ENCODE measurements around the gene SIAH2.

Gene SIAH2

GRCh38 chr3:150733373-150733935 lies 29.5 kb downstream of the SIAH2 start:
- DNase-seq = no peak

GRCh38 chr3:150729682-150730360 lies 33.1 kb downstream of the SIAH2 start:
- no peak for DNase-seq

DNA sequence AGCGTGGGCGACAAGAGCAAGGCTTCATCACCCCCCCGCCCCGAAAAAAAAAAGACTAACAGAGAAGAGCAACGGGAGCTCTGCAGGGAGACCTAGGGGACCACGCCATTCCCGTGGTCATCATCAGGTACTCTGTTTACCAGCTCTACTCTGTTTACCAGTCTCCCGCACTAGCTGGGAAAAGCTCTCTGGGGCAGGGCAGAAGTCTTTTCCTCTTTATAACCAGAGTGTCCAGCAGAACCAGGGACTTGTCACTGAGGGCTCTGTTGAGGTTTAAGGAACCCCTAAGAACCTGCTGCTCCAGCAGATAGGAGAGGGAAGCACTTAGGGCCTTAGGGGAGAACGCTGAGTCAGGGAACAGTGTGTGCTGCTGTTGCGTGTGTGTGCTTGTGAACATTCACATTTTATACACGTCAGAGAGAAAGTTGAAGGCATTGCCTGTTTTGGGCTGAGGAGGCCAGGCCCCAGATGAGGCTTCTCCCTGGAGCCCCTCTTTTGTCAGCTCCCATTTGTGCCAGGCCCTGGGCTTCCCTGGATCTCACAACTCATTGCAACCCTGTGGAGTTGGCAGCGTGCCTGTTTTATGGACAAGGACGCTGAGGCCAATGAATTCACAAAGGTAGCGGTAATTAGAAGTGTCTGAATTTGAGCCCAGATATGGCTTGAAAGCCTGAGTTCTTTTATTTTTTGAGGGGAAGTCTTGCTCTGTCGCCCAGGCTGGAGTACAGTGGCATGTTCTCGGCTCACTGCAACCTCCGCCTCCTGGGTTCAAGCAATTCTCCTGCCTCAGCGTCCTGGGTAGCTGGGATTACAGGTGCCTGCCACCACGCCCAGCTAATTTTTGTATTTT lies 35.1 kb downstream of the SIAH2 start:
- DNase-seq = no peak

GRCh38 chr3:150725548-150725947 lies 37.4 kb downstream of the SIAH2 start:
- DNase-seq = no peak

GRCh38 chr3:150723946-150724345 lies 39.0 kb downstream of the SIAH2 start:
- DNase-seq = no peak

DNA sequence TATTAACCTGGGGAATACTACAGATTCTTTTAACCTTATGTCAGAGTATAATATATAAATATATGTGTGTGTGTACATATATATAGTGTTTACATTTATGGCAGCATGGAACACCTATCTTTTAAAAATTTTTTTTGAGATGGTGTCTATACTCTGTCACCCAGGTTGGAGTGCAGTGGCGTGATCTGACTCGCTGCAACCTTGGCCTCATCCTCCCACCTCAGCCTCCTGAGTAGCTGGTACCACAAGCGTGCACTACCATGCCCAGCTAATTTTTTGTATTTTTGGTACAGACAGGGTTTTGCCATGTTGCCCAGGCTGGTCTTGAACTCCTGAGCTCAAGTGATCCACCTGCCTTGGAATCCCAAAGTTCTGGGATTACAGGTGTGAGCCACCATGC lies 40.7 kb downstream of the SIAH2 start:
- DNase-seq = no peak

DNA sequence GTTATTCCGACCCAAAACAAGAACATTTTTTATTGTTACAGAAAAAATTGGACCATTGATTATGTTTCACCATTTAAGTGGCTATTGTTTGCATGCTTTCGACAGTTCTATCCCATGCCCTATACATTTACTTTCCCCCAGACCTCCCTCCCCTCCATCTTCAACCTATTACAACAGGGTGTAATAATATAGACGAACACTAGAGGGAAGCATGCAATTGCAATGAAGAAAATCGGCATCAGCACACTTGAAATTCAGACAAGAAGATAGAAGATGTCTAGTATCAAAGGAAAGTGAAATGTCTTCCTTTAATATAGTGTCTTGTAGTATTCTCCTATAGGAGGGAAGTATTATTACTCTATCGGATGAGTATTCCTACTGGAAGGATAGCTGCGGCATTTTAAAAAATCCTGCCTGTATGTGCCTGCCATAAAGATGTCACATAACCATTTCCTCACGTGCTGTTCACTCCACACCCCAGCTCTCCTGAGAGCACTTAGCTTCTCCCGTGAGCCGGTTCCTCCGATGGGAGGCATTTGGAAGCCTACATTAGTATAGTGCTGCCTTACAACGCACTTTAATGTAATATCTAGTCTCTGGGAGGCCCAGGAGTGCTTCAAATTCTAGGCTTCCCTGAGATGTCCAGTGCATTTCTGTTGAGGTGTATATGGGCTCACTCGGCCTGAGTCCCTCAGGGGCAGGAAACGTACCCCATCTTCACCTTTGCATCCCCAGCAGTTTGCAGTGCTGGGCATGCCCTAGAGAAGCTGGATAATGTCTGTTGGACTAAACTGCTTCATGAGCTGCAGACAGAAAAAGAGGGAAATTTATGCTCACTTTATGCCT lies 41.5 kb downstream of the SIAH2 start:
- DNase-seq = no peak

GRCh38 chr3:150720444-150720843 lies 42.5 kb downstream of the SIAH2 start:
- no peak for DNase-seq

- DNase-seq = no peak
Observed at GRCh38 chr3:150710097-150710496, 52.9 kb downstream of the SIAH2 start.

- DNase-seq = peak; percentile 95
Observed at GRCh38 chr3:150703756-150704344, 59.1 kb downstream of the SIAH2 start, which contains the start of gene ERICH6. Gene ERICH6, minus strand, starts transcription at chr3:150703920. Its CDS starts 22 bp downstream, at chr3:150703898.

DNA sequence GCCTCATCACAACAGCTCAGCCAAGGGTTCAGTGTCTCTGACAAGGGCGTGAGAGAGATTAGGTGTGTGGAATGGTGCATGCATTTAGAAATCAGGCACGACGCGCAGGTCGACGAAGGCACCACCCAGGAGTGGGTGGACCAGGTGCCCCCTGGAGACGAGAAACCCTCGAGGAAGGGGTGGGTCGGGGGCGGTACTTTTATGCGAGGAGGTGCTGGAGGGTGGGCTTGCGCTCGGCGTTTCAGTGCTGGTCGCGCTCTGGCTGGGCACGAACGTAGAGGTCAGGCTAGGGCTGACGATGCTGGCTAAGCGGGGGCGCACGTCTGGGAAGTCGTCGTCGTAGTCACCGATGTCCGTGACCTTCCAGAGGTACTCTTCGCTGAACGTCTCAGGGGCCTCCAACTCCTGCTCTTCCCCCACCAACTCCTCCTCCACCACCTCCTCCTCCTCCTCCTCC lies 59.6 kb downstream of the SIAH2 start:
- DNase-seq = no peak

GRCh38 chr3:150699068-150699639 lies 63.8 kb downstream of the SIAH2 start:
- no peak for DNase-seq

GRCh38 chr3:150697646-150698045 lies 65.3 kb downstream of the SIAH2 start:
- DNase-seq = no peak

- no peak for DNase-seq
Observed at GRCh38 chr3:150691414-150692040, 71.4 kb downstream of the SIAH2 start.

Measured in left hindlimb (tissue), 1 donor.